HG02870 (cell line): ENCODE data around the gene TRIM17.

Experiments used
- ATAC-seq: cut with Tn5 transposase; IDR thresholded peaks from one replicate; pipeline ENCODE4 v1.9.1; 2021; ENCODE audit warnings: mild to moderate bottlenecking, moderate library complexity; ENCODE audit not compliant: unreplicated experiment

TRIM17 gene

DNA sequence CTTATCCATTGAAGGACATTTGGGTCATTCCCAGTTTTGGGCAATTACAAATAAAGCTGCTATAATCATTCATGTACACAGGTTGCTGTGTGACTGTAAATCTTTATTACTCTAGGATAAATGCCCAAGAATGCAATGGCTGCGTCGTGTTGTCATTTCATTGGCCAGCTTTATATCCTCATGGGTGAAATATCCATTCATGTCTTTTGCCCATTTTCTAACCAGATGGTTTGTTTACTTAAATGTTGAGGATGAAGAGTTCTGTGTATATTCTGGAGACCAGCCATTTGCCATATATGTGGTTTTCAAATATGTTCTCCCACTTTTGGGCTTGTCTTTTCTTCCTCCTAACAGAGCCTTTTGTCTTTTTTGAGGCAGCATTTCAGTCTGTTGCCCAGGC, 35.3 kb downstream of the TRIM17 start:
- ATAC-seq: no peak

DNA sequence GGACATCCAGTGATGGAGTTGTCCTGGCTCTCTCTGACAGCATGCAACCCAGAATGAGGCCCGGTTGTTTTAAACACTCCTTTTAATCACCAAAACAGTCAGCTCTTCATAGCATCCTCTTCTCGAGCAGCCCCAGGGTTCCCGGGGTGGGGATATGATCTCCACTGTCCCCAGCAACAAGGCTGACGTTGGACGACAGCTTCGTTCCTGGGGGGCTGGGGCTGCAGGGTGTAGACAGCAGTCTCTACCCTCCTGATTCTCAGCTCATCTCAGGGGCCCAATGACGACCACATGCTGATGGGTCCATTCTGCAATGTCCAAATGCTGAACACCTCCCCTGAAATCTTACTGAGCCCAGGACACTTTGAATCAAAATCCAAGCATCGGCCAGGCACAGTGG, 37.0 kb downstream of the TRIM17 start:
- no peak for ATAC-seq

DNA sequence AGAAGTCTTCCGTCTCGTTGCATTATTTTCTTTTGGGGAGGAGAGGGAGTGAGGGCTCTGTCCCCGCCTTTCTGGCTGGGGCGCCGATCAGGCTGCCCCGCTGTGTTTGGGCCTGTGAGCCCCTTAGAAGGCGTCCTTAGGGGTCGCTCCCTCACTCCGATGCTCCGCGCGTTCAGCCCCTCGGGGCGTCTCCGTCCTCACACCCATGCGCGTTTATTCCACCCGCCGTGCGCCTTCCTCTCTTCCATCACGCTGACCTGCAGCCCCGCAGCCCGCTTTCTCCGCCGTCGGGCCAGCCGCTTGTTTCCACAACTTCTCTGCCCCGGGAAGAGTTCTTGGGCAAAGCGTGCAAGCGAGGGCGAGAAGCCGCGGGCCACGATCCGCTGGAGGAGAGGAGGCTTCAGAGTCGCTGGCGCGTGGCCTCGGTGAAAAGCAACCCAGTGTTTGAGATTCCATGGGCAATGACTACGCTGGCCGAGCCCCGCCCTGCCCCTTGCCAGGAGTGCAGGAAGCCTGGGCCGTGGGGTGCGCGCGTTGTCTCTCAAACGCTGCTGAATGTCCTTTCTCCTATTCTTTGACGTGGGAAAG, 37.7 kb downstream of the TRIM17 start:
- no peak for ATAC-seq

DNA sequence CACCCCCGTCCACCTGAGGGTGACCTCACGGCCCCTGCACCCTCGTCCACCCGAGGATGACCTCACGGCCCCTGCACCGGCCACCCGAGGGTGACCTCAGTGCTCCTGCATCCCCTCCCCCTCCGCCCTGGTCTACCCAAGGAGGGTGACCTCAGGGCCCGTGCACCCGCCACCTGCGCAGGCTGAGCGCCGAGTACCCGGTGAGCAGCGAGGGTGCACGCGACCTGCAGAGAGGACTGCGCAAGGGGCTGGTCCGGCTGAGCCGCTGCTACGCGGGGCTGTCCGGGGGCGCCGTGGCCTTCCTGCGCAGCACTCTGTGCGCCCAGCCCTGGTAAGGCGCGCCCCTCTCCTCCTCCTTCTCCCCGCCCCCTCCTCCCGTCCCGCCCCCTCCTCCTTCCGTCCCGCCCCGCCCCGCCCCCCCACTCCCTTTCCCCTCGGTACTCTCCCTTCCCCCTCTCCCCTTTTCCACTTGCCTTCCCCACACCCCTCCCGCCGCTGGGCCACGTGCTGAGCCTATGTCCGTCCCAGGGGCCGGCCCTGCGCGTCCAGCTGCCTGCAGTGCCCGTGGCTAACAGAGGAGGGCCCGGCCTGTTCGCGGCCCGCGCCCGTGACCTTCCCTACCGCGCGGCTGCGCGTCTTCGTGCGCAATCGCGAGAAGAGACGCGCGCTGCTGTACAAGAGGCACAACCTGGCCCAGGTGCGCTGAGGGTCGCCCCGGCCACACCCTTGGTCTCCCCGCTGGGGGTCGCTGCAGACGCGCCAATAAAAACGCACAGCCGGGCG, 38.4 kb downstream of the TRIM17 start:
- no peak for ATAC-seq

DNA sequence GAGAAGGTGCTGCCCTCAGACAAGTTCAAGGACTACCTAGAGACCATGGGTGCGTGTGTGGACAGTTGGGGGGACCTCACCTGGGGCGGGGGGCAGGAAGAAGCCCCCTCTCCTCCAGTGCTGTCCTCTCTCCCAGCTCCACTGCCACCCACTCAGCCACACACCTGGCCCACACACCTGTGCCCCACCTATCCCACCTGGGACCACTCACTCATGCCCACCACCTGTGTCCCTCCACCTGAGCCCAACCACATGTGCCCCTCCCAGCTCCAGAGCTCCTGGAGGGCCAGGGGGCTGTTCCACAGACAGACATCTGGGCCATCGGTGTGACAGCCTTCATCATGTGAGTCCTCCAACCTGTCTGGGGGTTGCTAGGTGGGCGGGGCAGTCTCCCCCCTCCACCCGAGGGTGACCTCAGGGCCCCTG, 39.0 kb downstream of the TRIM17 start:
- no peak for ATAC-seq

DNA sequence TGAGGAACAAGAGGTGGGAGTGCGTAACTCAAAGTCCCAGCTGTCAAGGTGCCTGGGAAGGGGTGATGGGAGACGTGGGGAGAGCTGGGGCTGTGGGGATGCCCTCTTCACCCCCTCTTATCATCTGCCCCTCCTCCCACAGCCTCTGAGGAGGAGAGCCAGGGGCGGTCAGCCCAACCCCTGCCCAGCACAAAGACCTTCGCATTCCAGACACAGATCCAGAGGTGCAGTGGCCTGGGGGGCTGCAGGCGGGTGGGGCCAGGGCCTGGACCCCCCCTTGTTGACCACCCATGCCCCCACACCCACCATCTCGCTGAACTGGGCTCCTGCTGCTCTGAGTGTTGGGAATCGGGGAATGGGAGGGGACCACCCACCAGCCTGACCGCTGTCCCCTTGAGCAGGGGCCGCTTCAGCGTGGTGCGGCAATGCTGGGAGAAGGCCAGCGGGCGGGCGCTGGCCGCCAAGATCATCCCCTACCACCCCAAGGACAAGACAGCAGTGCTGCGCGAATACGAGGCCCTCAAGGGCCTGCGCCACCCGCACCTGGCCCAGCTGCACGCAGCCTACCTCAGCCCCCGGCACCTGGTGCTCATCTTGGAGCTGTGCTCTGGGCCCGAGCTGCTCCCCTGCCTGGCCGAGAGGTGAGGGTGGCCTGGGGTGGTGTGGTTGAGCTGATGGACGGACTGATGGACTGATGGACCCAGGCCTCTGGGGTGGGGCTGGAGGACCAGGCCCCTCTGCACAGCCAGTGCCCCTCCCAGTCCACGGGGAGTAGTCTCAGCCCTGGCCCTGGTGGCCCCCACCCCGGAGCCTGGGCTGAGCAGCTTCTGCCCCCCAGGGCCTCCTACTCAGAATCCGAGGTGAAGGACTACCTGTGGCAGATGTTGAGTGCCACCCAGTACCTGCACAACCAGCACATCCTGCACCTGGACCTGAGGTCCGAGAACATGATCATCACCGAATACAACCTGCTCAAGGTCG, 39.7 kb downstream of the TRIM17 start:
- no peak for ATAC-seq

DNA sequence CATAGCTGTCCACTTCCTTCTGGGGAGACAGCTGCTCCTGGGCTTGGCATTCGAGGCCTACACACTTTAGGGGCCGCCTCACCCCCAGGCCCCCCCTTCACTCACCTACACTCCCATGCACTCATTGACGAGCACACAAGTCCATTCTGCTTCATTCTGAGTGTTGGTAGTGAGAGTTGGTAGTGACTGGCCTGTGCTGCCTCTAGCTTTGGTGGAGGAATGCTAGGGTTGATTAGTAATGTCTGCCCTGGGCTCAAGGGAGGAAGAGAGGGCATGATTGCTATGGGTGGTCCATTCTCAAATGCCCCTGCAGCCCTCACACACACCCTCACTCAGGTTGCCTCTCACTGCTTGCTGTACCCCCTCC, 40.4 kb downstream of the TRIM17 start:
- no peak for ATAC-seq

DNA sequence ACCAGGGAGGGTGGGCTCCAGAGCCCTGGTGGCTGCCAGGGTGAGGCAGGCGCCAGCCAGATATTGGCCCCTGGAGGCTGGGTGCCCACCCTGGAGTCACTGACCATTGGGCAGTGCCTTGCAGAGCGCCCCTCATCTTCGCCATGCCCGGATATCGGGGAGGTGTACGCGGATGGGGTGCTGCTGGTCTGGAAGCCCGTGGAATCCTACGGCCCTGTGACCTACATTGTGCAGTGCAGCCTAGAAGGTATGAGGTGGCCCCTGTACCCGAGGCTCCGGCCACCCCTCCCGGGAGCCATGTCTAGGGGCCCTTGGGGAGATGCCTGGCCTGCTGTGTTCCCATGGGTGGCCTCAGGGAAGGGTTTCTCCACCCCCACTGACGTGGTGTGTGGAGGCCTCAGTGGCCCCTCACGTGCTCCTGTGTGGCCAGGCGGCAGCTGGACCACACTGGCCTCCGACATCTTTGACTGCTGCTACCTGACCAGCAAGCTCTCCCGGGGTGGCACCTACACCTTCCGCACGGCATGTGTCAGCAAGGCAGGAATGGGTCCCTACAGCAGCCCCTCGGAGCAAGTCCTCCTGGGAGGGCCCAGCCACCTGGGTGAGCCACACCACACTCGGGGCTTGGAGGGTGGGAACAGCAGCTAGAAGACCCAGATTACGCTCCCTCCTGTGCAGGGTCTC, 40.9 kb downstream of the TRIM17 start:
- ATAC-seq: no peak

DNA sequence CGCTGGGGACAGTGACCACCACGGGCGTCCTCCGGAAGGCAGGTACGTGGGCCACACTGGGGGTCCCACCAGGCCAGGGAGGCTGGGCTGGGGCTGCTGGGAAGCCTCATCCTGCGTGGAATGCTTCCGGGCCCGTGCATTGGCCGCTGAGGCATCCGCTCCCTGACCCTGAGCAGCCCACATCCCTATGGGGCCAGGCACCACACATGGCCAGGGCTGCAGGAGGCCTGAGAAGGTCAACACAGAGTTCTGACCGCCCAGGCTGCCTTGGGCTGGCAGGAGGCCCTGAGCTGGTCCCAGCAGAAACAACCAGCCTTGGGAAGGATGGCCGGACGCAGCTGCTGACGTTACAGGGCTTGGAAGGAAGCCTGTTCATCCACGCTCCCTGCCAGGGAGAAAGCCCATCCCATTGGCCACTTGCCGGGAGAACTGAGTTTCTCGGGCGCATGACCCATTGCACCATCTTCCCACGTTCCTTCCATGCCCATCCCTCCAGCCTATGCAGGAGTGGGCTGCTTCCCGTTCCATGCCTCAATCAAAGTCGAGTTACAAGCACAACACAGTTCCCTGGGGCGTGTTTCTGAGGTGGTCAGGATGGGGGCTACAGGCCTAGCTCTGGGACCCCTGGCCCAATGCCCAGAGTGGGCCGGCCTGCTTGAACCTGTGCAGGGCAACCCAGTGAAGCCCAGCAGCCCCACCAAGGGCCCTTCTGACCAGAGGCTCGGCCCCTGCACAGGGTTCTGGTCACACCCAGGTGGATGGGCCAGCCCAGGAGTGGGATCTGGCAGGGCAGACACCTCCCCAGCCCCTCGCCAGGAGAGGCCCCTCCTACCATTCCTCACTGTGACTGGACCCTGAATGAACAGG, 41.7 kb downstream of the TRIM17 start:
- ATAC-seq: no peak

DNA sequence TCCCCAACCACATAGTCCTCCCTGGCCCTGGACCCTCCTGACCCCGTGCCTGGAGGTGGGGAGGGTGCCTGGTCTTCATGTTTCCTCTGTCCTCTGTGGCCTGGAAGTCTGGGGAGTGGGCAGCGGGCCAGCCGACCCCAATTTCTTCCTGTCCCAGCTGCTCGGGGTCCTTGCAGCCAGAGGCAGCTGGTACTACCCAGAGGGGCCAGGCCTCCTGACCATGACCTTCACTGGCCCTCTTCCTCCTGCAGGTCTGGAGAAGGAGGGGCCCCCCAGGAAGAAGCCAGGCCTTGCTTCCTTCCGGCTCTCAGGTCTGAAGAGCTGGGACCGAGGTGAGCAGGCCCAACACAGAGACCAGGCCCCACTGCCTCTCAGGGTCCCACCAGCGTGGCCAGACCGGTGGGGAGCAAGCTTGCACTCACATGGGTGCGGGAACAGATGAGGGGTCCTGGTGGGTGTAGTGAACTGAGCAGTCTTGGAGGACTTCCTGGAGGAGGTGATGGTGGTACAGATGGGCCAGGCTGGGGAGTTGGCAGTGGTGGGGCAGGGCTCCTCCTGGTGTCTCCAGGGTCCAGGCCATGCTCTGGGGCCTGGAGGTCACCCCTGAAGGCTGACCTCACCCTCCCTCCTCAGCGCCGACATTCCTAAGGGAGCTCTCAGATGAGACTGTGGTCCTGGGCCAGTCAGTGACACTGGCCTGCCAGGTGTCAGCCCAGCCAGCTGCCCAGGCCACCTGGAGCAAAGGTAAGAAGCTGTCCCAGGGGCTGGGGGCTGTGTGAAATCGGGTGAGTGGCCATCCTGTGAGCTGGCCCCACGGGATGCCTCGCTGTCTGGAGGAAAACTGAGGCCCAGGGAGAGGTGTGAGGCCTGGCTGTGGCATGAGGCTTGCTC, 42.7 kb downstream of the TRIM17 start:
- ATAC-seq: no peak

DNA sequence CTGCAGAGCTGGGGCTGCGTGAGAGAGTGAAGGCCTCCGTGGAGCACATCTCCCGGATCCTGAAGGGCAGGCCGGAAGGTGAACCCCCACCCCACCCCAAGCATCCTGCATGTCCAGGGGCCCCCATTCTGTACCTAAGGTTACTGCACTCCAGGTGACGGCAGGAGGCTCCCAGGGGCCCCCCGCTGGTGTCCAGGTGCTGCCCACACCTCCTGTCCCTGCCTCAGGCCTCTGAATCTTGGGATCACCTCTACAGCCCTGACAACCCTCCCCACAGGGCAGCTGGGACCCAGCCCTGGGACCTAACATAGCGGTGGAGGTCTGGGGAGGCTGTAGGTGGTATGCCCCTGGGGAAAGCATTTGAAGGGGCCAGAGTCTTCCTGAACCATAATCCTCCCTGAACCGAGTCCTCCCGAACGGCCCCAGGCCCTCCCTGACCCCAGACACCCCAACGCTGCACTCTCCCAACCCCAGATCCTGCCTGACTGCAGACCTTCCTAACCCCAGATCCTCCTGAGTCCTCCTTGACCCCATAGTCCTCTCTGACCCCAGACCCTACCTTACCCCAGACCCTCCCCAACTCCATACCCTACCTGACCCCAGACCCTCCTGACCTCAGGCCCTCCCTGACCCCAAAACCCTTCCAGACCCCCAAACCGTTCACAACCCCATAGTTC, 43.5 kb downstream of the TRIM17 start:
- no peak for ATAC-seq

DNA sequence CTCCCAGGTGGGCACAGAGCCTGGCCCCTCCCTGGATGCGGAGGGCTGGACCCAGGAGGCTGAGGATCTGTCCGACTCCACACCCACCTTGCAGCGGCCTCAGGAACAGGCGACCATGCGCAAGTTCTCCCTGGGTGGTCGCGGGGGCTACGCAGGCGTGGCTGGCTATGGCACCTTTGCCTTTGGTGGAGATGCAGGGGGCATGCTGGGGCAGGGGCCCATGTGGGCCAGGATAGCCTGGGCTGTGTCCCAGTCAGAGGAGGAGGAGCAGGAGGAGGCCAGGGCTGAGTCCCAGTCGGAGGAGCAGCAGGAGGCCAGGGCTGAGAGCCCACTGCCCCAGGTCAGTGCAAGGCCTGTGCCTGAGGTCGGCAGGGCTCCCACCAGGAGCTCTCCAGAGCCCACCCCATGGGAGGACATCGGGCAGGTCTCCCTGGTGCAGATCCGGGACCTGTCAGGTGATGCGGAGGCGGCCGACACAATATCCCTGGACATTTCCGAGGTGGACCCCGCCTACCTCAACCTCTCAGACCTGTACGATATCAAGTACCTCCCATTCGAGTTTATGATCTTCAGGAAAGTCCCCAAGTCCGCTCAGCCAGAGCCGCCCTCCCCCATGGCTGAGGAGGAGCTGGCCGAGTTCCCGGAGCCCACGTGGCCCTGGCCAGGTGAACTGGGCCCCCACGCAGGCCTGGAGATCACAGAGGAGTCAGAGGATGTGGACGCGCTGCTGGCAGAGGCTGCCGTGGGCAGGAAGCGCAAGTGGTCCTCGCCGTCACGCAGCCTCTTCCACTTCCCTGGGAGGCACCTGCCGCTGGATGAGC, 44.3 kb downstream of the TRIM17 start:
- ATAC-seq: no peak

DNA sequence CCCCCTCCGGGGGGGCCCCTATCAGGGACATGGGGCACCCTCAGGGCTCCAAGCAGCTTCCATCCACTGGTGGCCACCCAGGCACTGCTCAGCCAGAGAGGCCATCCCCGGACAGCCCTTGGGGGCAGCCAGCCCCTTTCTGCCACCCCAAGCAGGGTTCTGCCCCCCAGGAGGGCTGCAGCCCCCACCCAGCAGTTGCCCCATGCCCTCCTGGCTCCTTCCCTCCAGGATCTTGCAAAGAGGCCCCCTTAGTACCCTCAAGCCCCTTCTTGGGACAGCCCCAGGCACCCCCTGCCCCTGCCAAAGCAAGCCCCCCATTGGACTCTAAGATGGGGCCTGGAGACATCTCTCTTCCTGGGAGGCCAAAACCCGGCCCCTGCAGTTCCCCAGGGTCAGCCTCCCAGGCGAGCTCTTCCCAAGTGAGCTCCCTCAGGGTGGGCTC, 44.9 kb downstream of the TRIM17 start:
- no peak for ATAC-seq

DNA sequence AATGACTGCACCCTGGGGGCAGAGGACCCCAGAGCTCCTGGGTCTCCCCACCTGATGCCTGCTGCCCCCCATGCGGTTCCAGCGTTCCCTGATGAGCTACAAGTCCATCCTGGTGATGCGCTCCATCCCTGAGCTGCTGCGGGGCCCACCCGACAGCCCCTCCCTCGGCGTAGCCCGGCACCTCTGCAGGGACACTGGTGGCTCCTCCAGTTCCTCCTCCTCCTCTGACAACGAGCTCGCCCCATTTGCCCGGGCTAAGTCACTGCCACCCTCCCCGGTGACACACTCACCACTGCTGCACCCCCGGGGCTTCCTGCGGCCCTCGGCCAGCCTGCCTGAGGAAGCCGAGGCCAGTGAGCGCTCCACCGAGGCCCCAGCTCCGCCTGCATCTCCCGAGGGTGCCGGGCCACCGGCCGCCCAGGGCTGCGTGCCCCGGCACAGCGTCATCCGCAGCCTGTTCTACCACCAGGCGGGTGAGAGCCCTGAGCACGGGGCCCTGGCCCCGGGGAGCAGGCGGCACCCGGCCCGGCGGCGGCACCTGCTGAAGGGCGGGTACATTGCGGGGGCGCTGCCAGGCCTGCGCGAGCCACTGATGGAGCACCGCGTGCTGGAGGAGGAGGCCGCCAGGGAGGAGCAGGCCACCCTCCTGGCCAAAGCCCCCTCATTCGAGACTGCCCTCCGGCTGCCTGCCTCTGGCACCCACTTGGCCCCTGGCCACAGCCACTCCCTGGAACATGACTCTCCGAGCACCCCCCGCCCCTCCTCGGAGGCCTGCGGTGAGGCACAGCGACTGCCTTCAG, 45.5 kb downstream of the TRIM17 start:
- no peak for ATAC-seq

DNA sequence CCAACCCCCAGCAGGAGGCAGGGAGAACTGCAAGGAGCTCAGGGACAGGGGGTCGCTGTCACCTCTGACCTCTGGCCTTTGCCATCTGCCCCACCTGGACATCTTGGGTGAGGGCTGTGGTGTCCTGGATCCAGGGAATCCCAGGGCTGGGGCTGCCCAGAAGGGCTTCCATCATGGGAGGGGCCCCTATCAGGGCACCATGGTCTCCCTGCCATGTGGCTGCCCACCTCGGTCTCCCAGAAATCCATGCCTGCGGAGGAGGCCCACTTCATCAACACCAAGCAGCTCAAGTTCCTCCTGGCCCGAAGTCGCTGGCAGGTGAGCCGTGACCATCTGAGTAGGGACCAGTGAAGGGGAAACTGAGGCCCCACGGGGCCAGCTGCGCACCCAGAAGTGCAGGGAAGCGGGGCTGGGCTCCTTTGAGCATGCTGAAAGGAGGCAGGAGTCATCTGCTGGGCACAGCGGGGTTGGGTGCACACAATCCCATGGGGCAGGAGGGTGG, 46.2 kb downstream of the TRIM17 start:
- ATAC-seq: no peak

DNA sequence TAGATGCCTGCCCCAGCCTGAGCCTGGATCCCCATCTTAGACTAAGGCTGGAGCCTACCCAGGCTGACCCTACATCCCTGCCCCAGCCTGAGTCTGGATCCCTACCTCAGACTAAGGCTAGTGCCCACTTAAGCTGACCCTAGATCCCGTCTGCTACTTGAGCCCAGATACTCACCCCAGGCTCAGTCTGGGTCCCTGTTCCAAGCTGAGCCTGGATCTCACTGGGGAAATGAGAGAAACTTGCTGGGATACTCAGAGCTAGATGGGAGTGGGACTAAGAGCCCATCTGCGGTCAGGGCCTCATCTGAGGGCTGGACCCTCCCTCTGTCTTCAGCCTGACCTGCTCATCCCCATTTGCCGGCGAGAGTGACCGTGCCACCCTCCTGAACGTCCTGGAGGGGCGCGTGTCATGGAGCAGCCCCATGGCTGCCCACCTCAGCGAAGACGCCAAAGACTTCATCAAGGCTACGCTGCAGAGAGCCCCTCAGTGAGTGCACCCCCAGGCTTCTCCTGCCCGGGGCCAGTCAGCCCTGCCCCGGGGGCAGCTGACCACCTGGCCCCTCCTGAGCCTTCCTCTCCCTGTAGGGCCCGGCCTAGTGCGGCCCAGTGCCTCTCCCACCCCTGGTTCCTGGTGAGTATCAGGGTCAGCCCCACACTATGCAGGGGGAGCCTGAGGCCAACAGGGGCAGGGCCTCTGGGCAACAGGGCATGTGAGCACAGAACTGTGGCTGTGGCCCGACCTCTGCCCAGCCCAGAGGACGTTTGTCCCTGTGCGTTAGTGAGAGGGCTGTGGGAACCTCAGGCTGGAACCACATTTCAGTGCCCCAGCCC, 46.8 kb downstream of the TRIM17 start:
- ATAC-seq: no peak
